ENCODE measurements around the gene TEKTIP1.
"Not testable (repeated sequence)": the region's sequence is repeated elsewhere in the genome, so short reads cannot be mapped to it uniquely, and the experiment has no call there.

Gene TEKTIP1

DNA sequence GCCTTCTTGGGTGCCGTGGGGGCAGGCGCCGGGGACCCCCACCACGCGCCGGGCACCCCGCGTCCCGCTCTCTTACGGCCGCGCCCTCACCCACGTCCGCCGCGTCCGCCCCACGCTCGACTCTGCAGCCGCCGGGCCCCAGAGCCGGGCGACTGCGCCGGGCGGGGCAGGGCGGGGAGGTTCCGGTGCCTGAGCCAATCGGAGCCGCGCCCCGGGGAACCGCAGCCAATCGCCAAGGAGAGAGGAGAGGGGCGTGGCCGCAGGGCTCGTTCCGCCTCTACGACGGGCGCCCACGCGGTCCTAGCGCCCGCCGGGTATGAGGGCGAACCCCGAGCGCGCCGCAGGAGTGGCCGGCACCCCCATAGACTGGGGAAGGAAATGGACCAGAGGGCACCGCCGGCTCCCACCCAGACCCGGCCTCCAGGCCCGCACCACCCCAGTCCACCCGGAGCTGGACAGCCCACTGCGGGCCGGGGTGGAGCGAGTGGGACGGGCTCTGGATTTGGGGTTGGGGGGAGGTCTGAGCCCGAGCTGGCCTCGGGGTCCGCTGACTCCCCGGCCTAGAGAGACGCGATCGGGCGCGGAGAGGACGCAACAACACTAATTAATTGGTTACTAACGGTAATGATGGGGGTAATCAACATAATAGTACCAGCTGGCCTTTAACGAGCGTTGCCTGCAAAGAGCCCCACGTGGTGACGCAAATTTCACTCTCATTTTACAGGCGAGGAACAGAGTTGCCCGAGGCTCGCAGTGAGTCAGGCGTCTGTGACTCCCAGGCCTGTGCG is 18.7 kb downstream of the TEKTIP1 start, which contains the start of gene MFSD12:
TSS of gene MFSD12 (minus strand) at position 126 of the 788 bp plus-strand sequence. CDS start 183 bp downstream, outside the sequence.
- peak; percentile 90 for DNase-seq (ENCODE audit: low spot score)

DNA sequence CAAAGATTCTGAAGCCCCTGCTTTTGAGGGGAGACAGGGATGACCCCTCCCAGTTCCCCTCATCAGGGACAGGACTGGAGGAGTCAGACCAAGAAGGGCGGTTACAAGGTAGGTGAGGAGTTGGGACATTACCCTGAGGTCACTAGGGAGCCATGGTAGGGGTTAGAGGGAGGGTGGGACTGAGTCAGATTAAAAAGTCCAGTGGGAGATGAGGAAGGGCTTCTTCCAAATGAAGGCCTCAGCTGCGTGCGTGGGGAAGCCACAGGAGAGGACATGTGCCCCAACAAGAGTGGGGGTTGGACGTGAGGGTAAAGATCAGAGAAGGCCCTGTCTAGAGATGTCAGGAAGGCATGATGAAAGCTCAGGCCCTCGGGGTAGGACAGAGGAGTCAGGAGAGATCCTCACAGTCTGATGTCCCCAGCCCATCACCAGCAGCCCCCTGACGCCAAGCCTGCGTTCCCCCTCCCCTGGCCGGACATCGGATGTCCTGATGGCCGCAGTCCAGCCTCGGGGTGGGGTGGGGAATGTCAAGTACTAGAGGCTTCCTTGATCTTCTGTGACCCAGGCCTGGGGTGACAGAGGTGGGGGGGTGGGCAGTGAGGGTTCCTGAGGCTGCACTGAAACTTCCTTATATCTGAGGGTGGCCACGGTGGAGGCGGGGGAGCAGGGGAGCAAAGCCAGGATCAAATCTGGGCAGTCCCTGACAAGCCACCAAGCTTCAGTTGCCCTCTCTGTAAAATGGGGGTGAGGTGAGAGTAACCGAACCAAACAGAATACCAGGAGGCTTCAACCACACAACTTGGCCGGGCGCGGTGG is 24.9 kb downstream of the TEKTIP1 start:
- no peak for DNase-seq (ENCODE audit: low spot score)

- DNase-seq (ENCODE audit: low spot score) = no peak
Measured at GRCh38 chr19:3565139-3565538, 26.2 kb downstream of the TEKTIP1 start.

- not testable (repeated sequence) for DNase-seq (ENCODE audit: low spot score)
Measured at GRCh38 chr19:3570042-3570441, 31.1 kb downstream of the TEKTIP1 start.

DNA sequence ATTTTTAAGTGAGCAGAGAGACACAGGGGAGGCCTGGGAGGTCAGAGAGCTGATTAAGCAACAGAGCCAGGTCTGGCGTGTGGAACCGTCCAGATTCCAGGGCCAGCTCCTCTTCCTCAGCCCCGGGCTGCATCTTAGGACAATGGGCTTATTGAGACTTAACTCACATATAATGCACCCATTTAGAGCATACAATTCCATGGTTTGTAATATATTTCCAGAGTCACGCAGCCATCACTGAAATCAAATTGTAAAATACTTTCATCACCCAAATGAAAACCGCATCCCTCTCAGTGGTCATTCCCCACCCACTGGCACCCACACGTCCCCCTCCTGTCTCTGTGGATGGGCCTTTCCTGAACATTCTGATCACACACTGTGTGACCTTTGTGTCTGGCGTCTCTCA is 31.6 kb downstream of the TEKTIP1 start:
- peak; percentile 89 for DNase-seq (ENCODE audit: low spot score)

GRCh38 chr19:3572132-3572854 is 33.3 kb downstream of the TEKTIP1 start:
- DNase-seq (ENCODE audit: low spot score) = peak; percentile 100

DNA sequence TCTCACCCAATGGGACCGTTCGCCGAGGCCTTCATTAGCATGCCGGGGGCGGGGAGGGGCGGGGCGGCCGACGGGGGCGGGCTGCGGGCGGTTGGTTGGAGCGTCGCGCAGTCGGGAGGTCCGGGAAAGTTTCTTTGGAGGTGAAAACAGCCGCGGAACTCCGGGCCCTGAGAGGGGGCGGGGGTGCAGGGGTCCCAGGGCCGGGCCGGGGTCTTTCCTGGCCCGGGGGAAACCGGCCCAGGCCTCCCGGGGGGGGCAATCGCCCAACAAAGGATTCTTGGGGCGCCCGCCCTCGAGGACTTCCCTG is 33.8 kb downstream of the TEKTIP1 start, which contains the start of gene HMG20B:
TSS of gene HMG20B (plus strand) at position 90 of the 307 bp plus-strand sequence. CDS start 366 bp downstream, outside the sequence.
- no peak for DNase-seq (ENCODE audit: low spot score)

- DNase-seq (ENCODE audit: low spot score) = no peak
Measured at GRCh38 chr19:3573162-3573857, 34.3 kb downstream of the TEKTIP1 start.

DNA sequence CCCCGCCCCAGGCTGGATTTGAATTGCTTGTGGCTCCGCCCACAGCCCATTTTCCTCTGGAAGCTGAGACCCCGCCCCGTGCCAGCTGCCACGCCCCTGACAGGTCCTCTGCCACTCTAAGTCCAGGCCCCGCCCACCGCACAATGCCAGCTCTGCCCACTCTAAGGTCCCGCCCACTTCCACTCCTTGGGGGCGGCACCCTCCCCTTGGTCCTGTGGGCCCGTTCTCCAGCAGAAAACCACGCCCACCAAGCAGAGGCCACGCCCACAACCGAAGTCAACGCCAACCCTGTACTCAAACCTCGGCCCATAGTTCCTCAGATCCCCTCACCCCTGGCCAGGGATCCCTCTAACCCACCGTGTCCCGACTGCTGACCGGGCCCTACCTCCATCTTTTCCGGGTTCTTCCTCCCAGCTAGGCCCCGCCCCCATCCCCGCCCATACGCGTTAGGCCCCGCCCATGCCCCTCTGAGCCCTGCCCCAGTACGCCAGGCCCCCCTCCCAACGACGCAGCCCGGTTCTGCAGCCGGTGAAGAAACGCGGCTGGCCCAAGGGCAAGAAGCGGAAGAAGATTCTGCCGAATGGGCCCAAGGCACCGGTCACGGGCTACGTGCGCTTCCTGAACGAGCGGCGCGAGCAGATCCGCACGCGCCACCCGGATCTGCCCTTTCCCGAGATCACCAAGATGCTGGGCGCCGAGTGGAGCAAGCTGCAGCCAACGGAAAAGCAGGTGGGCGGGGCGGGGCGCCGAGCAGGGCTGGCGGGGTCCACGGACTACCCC is 35.1 kb downstream of the TEKTIP1 start:
- DNase-seq (ENCODE audit: low spot score) = peak; percentile 69

GRCh38 chr19:3575260-3575741 is 36.3 kb downstream of the TEKTIP1 start:
- DNase-seq (ENCODE audit: low spot score) = no peak

DNA sequence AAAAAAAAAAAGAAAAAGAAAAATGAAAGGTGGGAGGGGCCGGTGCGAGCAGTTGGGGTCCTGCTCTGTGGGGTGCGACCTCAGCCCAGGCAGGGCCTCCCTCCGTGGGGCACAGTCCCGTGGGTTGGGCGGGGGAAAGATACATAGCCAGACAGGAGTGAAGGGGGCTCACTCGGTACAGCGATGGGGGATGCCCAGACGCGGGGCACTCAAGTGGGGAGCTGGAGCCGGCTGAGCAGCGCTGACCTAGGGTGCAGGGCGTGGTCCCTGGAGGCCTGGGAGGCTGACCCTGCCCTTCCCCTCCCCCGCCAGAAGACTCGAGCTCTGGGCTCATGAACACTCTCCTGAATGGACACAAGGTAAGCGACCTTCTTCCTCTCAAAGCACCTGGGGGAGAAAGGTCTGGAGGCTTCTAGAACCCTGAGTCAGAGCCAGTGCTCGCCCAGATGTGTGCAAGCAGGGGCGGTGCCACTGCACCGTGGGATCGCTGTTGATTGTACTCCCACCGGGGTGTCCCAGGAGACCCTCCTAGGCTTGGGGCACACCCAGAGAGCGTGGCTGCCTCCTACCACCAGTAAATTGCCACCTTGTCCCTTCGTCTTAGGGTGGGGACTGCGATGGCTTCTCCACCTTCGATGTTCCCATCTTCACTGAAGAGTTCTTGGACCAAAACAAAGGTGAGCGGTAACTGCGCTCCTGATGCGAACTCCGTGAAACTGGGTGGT is 37.1 kb downstream of the TEKTIP1 start:
- DNase-seq (ENCODE audit: low spot score) = no peak

GRCh38 chr19:3576696-3577443 is 37.9 kb downstream of the TEKTIP1 start:
- DNase-seq (ENCODE audit: low spot score) = peak; percentile 48

GRCh38 chr19:3577723-3578344 is 38.9 kb downstream of the TEKTIP1 start:
- DNase-seq (ENCODE audit: low spot score) = no peak

DNA sequence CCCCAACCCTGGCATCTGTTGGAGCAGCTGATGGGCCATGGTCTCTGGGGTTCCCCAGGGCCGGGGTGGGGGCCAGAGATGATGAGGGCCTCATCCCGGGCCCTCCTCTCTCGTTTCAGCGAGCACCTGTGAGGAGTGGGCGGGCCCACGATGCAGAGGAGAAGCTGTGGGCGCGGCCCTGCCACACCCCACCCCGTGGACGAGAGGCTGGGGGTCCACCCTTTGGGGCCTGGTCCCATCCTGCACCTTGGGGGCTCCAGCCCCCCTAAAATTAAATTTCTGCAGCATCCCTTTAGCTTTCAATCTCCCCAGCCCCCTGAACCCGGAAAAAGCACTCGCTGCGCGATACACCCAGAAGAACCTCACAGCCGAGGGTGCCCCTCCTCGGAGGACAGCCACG is 39.4 kb downstream of the TEKTIP1 start:
- no peak for DNase-seq (ENCODE audit: low spot score)

GRCh38 chr19:3580156-3580934 is 41.4 kb downstream of the TEKTIP1 start:
- DNase-seq (ENCODE audit: low spot score) = peak; percentile 30

- DNase-seq (ENCODE audit: low spot score) = not testable (repeated sequence)
Measured at GRCh38 chr19:3581792-3582191, 42.8 kb downstream of the TEKTIP1 start.

GRCh38 chr19:3584036-3584802 is 45.2 kb downstream of the TEKTIP1 start:
- not testable (repeated sequence) for DNase-seq (ENCODE audit: low spot score)

All from globus pallidus (tissue), 1 donor.